ENCODE measurements around the gene HAUS7.

Gene HAUS7

GRCh38 chrX:153465691-153466380 is 4.5 kb downstream of the HAUS7 start:
- Histone ChIP-seq H3K79me2 (ENCODE audit: control insufficient read depth, low read length) (peaks cover 40% of the 10 kb centered on the region), H3F3A (ENCODE audit: control insufficient read depth, insufficient read depth) (no peaks in the 10 kb centered on the region), H3K9me3 (ENCODE audit: control insufficient read depth, insufficient read depth, low read length) (no peaks in the 10 kb centered on the region), H3K27me3 (ENCODE audit: control insufficient read depth, low read length) (no peaks in the 10 kb centered on the region), H3K27ac (ENCODE audit: low read depth, low read length) (no peak overlapping the region), H3K4me2 (ENCODE audit: low read length) (no peak overlapping the region), H3K36me3 (ENCODE audit: control insufficient read depth, low read length) (peaks cover 12% of the 10 kb centered on the region), H3K9me2 (replicated peaks; ENCODE audit: control insufficient read depth, low read length) (no peaks in the 10 kb centered on the region), H3K4me3 (ENCODE audit: low read length) (no peak overlapping the region), H4K20me1 (ENCODE audit: control insufficient read depth, insufficient read depth, low read depth, low read length) (no peaks in the 10 kb centered on the region), H3K4me1 (ENCODE audit: control insufficient read depth, low read length) (no peaks in the 10 kb centered on the region)
- no peak for TF ChIP-seq CTCF (IDR thresholded peaks at IDR 0.05; ENCODE audit: low read depth, low read length, poor library complexity, severe bottlenecking)
- no peak for TF ChIP-seq EZH2phosphoT487 (IDR thresholded peaks at IDR 0.05; ENCODE audit: borderline replicate concordance, low read length)

GRCh38 chrX:153464116-153464515 is 6.3 kb downstream of the HAUS7 start:
- no peaks in the 10 kb centered on the region for H3F3A ChIP-seq (ENCODE audit: control insufficient read depth, insufficient read depth)
- H3K4me2 ChIP-seq (ENCODE audit: low read length): no peak overlapping the region
- peaks cover 21% of the 10 kb centered on the region for H3K36me3 ChIP-seq (ENCODE audit: control insufficient read depth, low read length)
- no peaks in the 10 kb centered on the region for H3K9me2 ChIP-seq (replicated peaks; ENCODE audit: control insufficient read depth, low read length)
- no peaks in the 10 kb centered on the region for H3K9me3 ChIP-seq (ENCODE audit: control insufficient read depth, insufficient read depth, low read length)
- no peak for TF ChIP-seq CTCF (IDR thresholded peaks at IDR 0.05; ENCODE audit: low read depth, low read length, poor library complexity, severe bottlenecking)
- H3K79me2 ChIP-seq (ENCODE audit: control insufficient read depth, low read length): peaks cover 28% of the 10 kb centered on the region
- H4K20me1 ChIP-seq (ENCODE audit: control insufficient read depth, insufficient read depth, low read depth, low read length): no peaks in the 10 kb centered on the region
- no peak overlapping the region for H3K27ac ChIP-seq (ENCODE audit: low read depth, low read length)
- H3K27me3 ChIP-seq (ENCODE audit: control insufficient read depth, low read length): no peaks in the 10 kb centered on the region
- H3K4me1 ChIP-seq (ENCODE audit: control insufficient read depth, low read length): no peaks in the 10 kb centered on the region
- H3K4me3 ChIP-seq (ENCODE audit: low read length): no peak overlapping the region

GRCh38 chrX:153463556-153463955 is 6.8 kb downstream of the HAUS7 start:
- H3K27me3 ChIP-seq (ENCODE audit: control insufficient read depth, low read length): no peaks in the 10 kb centered on the region
- no peaks in the 10 kb centered on the region for H3K9me2 ChIP-seq (replicated peaks; ENCODE audit: control insufficient read depth, low read length)
- H3K36me3 ChIP-seq (ENCODE audit: control insufficient read depth, low read length): peaks cover 17% of the 10 kb centered on the region
- H3K4me1 ChIP-seq (ENCODE audit: control insufficient read depth, low read length): no peaks in the 10 kb centered on the region
- no peaks in the 10 kb centered on the region for H3F3A ChIP-seq (ENCODE audit: control insufficient read depth, insufficient read depth)
- TF ChIP-seq CTCF (IDR thresholded peaks at IDR 0.05; ENCODE audit: low read depth, low read length, poor library complexity, severe bottlenecking) (no peak), EZH2phosphoT487 (IDR thresholded peaks at IDR 0.05; ENCODE audit: borderline replicate concordance, low read length) (no peak)
- no peak overlapping the region for H3K27ac ChIP-seq (ENCODE audit: low read depth, low read length)
- no peak overlapping the region for H3K4me3 ChIP-seq (ENCODE audit: low read length)
- no peaks in the 10 kb centered on the region for H4K20me1 ChIP-seq (ENCODE audit: control insufficient read depth, insufficient read depth, low read depth, low read length)
- H3K4me2 ChIP-seq (ENCODE audit: low read length): no peak overlapping the region
- peaks cover 23% of the 10 kb centered on the region for H3K79me2 ChIP-seq (ENCODE audit: control insufficient read depth, low read length)
- H3K9me3 ChIP-seq (ENCODE audit: control insufficient read depth, insufficient read depth, low read length): no peaks in the 10 kb centered on the region
